Gastrocnemius medialis (tissue), 4 donors: ENCODE results near the gene CIT. TPM values are rescaled to one million over a fixed set of nuclear protein-coding genes. Genes with fewer than 3 reads are reported as not detected.
A peak's percentile ranks its signal among the peaks of the same experiment; 100 is the strongest.

Experiments
- ATAC-seq, 2 donors: fragments of 150-250 bp; one replicate each; pipeline ENCODE4 v1.9.1; 2016
- DNase-seq, 2 donors: peaks; one replicate each; pipeline ENCODE4 v3.0.0-alpha.2; 2019
- H3K27ac ChIP-seq, 4 donors: fragments of 200-600 bp; sonication (generic); 1 replicate in 1 of 4; 2 replicates in 3 of 4; pipeline ENCODE4 v1.5.1; 2016 to 2018; ENCODE audit warnings: mild to moderate bottlenecking in 2 of 4, moderate library complexity in 1 of 4
- H3K27me3 ChIP-seq, 3 donors: fragments of 200-600 bp; sonication (generic) in 2 of 3; 1 replicate in 1 of 3; 2 replicates in 2 of 3; pipeline versions ENCODE4 v1.5.1 to v1.6.0; 2016 to 2019; ENCODE audit warnings: mild to moderate bottlenecking in 1 of 3, moderate library complexity in 1 of 3
- H3K36me3 ChIP-seq, 2 donors: fragments of 200-600 bp; sonication (generic) in 1 of 2; one replicate each; pipeline ENCODE4 v1.5.1; 2017 to 2018
- H3K4me1 ChIP-seq, 2 donors: fragments of 200-600 bp; sonication (generic) in 1 of 2; one replicate each; pipeline ENCODE4 v1.5.1; 2016 to 2017; ENCODE audit warnings: mild to moderate bottlenecking in 2 of 2
- H3K4me3 ChIP-seq, 4 donors: fragments of 200-600 bp; sonication (generic) in 3 of 4; 1 replicate in 1 of 4; 2 replicates in 3 of 4; pipeline ENCODE4 v1.5.1; 2016 to 2019; ENCODE audit warnings: mild to moderate bottlenecking in 2 of 4
- H3K9me3 ChIP-seq, 3 donors: fragments of 200-600 bp; sonication (generic) in 2 of 3; 1 replicate in 1 of 3; 2 replicates in 2 of 3; pipeline ENCODE4 v1.5.1; 2016 to 2019
- CTCF ChIP-seq, 5 experiments: fragments of 450-650 bp in 3 of 5; fragments of 200-600 bp in 2 of 5; sonication (generic) in 2 of 5; IDR thresholded peaks in 4 of 5; conservative IDR thresholded peaks in 1 of 5; 1 replicate in 4 of 5; 2 replicates in 1 of 5; pipeline ENCODE4 v1.5.1; 2016 to 2019; ENCODE audit warnings: antibody characterized with exemption in 5 of 5, mild to moderate bottlenecking in 3 of 5, moderate library complexity in 3 of 5
- POLR2A ChIP-seq, 2 donors: fragments of 450-650 bp; IDR thresholded peaks; one replicate each; pipeline ENCODE4 v1.6.1; 2017; ENCODE audit warnings: antibody characterized with exemption in 2 of 2, mild to moderate bottlenecking in 2 of 2, moderate library complexity in 2 of 2
- in situ Hi-C, 4 donors: fragments of 200-750 bp; cut with MboI; loops; one replicate each; pipeline versions ENCODE4 v1.15.0 to v1.8.0; 2017; ENCODE audit warnings: low sequenced_read_pairs in 4 of 4
- intact Hi-C: fragments of 100-400 bp; cut with DNase I; formaldehyde crosslinking; loops from one replicate; pipeline ENCODE4 v1.15.1; 2023; ENCODE audit warnings: low total_unique reads
- total RNA-seq, 4 donors: library from RNA; depleted of rRNA; stranded (reverse); fragments of >200 nt; gene quantifications; one replicate each; pipeline versions ENCODE4 v1.1.0 to v1.2.3, GENCODE V29; 2016

Gene CIT
- total RNA-seq, 4 donors from 2014 or later = 0.05 to 4.0 (median 1.5) TPM

GRCh38 chr12:119681728-119682638 is 195.1 kb downstream of the CIT start:
- H3K27me3 ChIP-seq = no peaks in the 10 kb centered on the region
- H3K36me3 ChIP-seq = peaks cover 3 to 55% of the 10 kb centered on the region in 2 donors
- no peak for TF ChIP-seq CTCF (IDR thresholded peaks at IDR 0.05 in 4 of 5, conservative IDR thresholded peaks at IDR 0.05 in 1 of 5)
- TF ChIP-seq POLR2A (IDR thresholded peaks at IDR 0.05) = no peak
- peaks cover 7 to 42% of the 10 kb centered on the region in 2 donors for H3K4me1 ChIP-seq
- DNase-seq (no peak), ATAC-seq (no peak)
- in situ Hi-C loops (no loop called here), intact Hi-C loops (no loop called here)
- H3K9me3 ChIP-seq = no peaks in the 10 kb centered on the region
- H3K4me3 ChIP-seq = no peak overlapping the region
- H3K27ac ChIP-seq = peak overlapping the region in 2 of 4 donors; percentile 21 to 65

- intact Hi-C loops = no loop called here
- no peaks in the 10 kb centered on the region for H3K27me3 ChIP-seq
- H3K9me3 ChIP-seq = no peaks in the 10 kb centered on the region
- in situ Hi-C loops = no loop called here
- peak overlapping the region in 3 of 4 donors; percentile 11 to 65 (median 21) for H3K27ac ChIP-seq
- H3K36me3 ChIP-seq = peaks cover 3 to 63% of the 10 kb centered on the region in 2 donors
- ATAC-seq (no peak), DNase-seq (no peak)
- H3K4me1 ChIP-seq = peaks cover 7 to 40% of the 10 kb centered on the region in 2 donors
- TF ChIP-seq POLR2A (IDR thresholded peaks at IDR 0.05) = no peak
- TF ChIP-seq CTCF (IDR thresholded peaks at IDR 0.05 in 4 of 5, conservative IDR thresholded peaks at IDR 0.05 in 1 of 5) = no peak
- no peak overlapping the region for H3K4me3 ChIP-seq
These were observed 196.0 kb downstream of the CIT start for GRCh38 chr12:119681111-119681510.

DNA sequence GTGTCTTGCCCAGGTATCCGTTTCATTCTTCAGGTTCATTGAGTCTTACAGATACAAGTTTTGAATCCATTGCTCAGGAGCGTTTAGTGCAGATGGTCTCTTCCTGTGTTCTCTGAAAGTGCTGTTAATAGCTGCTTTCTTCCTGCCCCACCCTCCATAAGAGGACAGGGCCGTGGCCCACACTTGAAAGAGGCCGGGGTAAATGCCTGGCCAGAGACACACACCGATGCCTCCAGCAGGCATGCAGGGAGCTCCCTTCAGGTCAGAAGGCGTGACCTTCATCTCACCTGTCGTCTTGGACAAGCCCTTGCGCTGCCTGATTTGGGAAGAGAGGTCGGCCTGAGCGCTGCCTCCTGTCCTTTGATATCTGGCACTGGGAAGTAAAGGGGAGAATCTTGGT is 197.6 kb downstream of the CIT start:
- no peak overlapping the region for H3K4me3 ChIP-seq
- in situ Hi-C loops = no loop called here
- ATAC-seq (no peak), DNase-seq (no peak)
- H3K9me3 ChIP-seq = no peaks in the 10 kb centered on the region
- H3K4me1 ChIP-seq = peaks cover 0 to 33% of the 10 kb centered on the region in 2 donors
- intact Hi-C loops = no loop called here
- H3K27me3 ChIP-seq = no peaks in the 10 kb centered on the region
- no peak overlapping the region for H3K27ac ChIP-seq
- H3K36me3 ChIP-seq = peaks cover 7 to 78% of the 10 kb centered on the region in 2 donors
- TF ChIP-seq POLR2A (IDR thresholded peaks at IDR 0.05) (no peak), CTCF (IDR thresholded peaks at IDR 0.05 in 4 of 5, conservative IDR thresholded peaks at IDR 0.05 in 1 of 5) (no peak)

DNA sequence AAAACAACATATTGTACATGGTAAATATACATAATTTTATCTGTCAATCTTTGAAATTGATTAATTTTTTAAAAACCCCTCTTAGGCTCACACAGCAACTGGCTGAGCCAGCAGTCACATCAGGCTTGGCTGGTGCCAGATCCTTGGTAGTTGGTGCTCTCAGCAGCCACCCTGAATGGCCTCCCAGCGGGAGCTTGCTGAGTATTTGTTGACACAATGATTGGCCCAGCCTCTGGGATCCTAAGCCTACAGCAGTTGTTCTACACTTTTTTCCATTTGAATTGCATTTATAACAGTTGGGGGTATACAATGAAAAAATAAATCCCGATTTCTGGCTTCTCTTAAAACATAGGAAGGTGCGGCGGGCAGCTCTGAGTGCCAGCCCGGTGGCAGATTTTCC is 198.0 kb downstream of the CIT start:
- H3K27me3 ChIP-seq = no peaks in the 10 kb centered on the region
- H3K36me3 ChIP-seq = peaks cover 7 to 83% of the 10 kb centered on the region in 2 donors
- no peaks in the 10 kb centered on the region for H3K9me3 ChIP-seq
- ATAC-seq (no peak), DNase-seq (no peak)
- TF ChIP-seq POLR2A (IDR thresholded peaks at IDR 0.05) (no peak), CTCF (IDR thresholded peaks at IDR 0.05 in 4 of 5, conservative IDR thresholded peaks at IDR 0.05 in 1 of 5) (no peak)
- H3K4me1 ChIP-seq = peaks cover 0 to 33% of the 10 kb centered on the region in 2 donors
- H3K27ac ChIP-seq = no peak overlapping the region
- intact Hi-C loops (no loop called here), in situ Hi-C loops (no loop called here)
- no peak overlapping the region for H3K4me3 ChIP-seq
